ENCODE results near the gene PHOSPHO2. TPM values are rescaled to one million over a fixed set of nuclear protein-coding genes. Genes with fewer than 3 reads are reported as not detected.

Gene PHOSPHO2
- total and polyA plus RNA-seq, 9 of the 15 experiments (the other 6 are each of a cell fraction or from before 2014, with no cell fraction given) = 7.8 to 19.1 (median 11.7) TPM

- no peak for TF ChIP-seq KAT8 (IDR thresholded peaks at IDR 0.05; ENCODE audit: low read depth)
- no peak for TF ChIP-seq ARID2 (IDR thresholded peaks at IDR 0.05)
- peak in 1 of 2 experiments; percentile 94; a peak in 1 of 3 replicates for TF ChIP-seq CBX3 (IDR thresholded peaks at IDR 0.05; ENCODE audit: borderline replicate concordance in 1 of 2, low read length in 2 of 2)
- no peak for TF ChIP-seq BRF2 (IDR thresholded peaks at IDR 0.05; ENCODE audit: borderline replicate concordance, insufficient read depth, insufficient read length)
- TF ChIP-seq HMBOX1 (IDR thresholded peaks at IDR 0.05) = peak; percentile 71
- no peak for TF ChIP-seq KLF1 (tag; IDR thresholded peaks at IDR 0.05)
- no peak for TF ChIP-seq ZNF280A (IDR thresholded peaks at IDR 0.05; ENCODE audit: low read depth, partially characterized antibody)
- no peak for TF ChIP-seq PHF8 (IDR thresholded peaks at IDR 0.05; ENCODE audit: borderline replicate concordance, low read length)
- TF ChIP-seq CBX5 (IDR thresholded peaks at IDR 0.05; ENCODE audit: borderline replicate concordance, low read depth) = 0 out of 2 replicates have a peak, but pooled peaks have one; percentile 26
- TF ChIP-seq IRF2 (CRISPR knock-in tag; IDR thresholded peaks at IDR 0.05) = no peak
- peak; percentile 37; the same call in 1 of the 2 replicates for TF ChIP-seq FOSL1 (tag; conservative IDR thresholded peaks at IDR 0.05)
- TF ChIP-seq SFPQ (IDR thresholded peaks at IDR 0.05; ENCODE audit: low read depth, low read length) = no peak
- Histone ChIP-seq H3K79me2 (ENCODE audit: control insufficient read depth, insufficient read depth, low read length) (no peaks in the 10 kb centered on the region), H4K20me1 (replicated peaks; ENCODE audit: control insufficient read depth, insufficient read depth, low read length) (no peaks in the 10 kb centered on the region), H3K4me2 (ENCODE audit: insufficient read depth, low read length) (no peak overlapping the region), H3K36me3 (ENCODE audit: control insufficient read depth, insufficient read depth, low read length) (no peaks in the 10 kb centered on the region), H3K9me3 (replicated peaks; ENCODE audit: control insufficient read depth, insufficient read depth, low read depth, low read length) (no peaks in the 10 kb centered on the region), H3K27me3 (ENCODE audit: control insufficient read depth in 2 of 2, insufficient read depth in 2 of 2, low read length in 2 of 2) (no peaks in the 10 kb centered on the region), H3K27ac (ENCODE audit: extremely low read depth, low read depth, low read length) (no peak overlapping the region), H2AFZ (ENCODE audit: low read depth, low read length) (peak overlapping the region; percentile 7; the same call in 1 of the 2 replicates), H3K4me1 (replicated peaks in 1 of 2; ENCODE audit: control insufficient read depth in 2 of 2, insufficient read depth in 2 of 2, low read length in 2 of 2) (peaks cover 0 to 6% of the 10 kb centered on the region in 2 experiments; a peak in 1 of 5 replicates), H3K9ac (ENCODE audit: insufficient read depth in 1 of 2, low read depth in 2 of 2, low read length in 2 of 2) (no peak overlapping the region), H3K4me3 (no peak overlapping the region), H3K9me1 (ENCODE audit: control insufficient read depth, insufficient read depth, low read length) (no peaks in the 10 kb centered on the region)
- ChIA-PET POLR2A (interaction anchor here (1.0 to 2.6 kb wide), 9 partner anchors 10 to 129 kb away, joined by 3 to 12 read pairs (median 5); partner anchors contain the start of genes CFAP210 and PHOSPHO2), CTCF (ENCODE audit: low intra/inter-chr PET ratio) (no interaction called here)
- BruUV-seq (replicated peaks) = no TSS peak
- ATAC-seq (peak; percentile 68), FAIRE-seq (no peak), DNase-seq (ENCODE audit: extremely low read depth in 1 of 4, low spot score in 3 of 4) (no peak)
- WGBS (ENCODE audit: insufficient coverage, low coverage, missing lambda C conversion rate) = 61% methylated on average over 3 of the region's 3 CpGs
- in situ Hi-C loops (cut with MboI) = no loop called here
- intact Hi-C loops (cut with micrococcal nuclease) = no loop called here
These were observed 10.7 kb upstream of the PHOSPHO2 start for GRCh38 chr2:169683425-169684134.
